HG02763 (cell line): Measurements from ENCODE around the gene RBBP8.
"Not testable (repeated sequence)": the region's sequence is repeated elsewhere in the genome, so short reads cannot be mapped to it uniquely, and the experiment has no call there.

Experiments used
- ATAC-seq: cut with Tn5 transposase; IDR thresholded peaks from one replicate; pipeline ENCODE4 v1.9.1; 2021; ENCODE audit warnings: mild to moderate bottlenecking, moderate library complexity; ENCODE audit not compliant: unreplicated experiment

Gene RBBP8

GRCh38 chr18:22939649-22940048 lies 6.5 kb downstream of the RBBP8 start:
- ATAC-seq: no peak

GRCh38 chr18:22943847-22944246 lies 10.7 kb downstream of the RBBP8 start:
- ATAC-seq: no peak

GRCh38 chr18:22946217-22946616 lies 13.1 kb downstream of the RBBP8 start:
- no peak for ATAC-seq

DNA sequence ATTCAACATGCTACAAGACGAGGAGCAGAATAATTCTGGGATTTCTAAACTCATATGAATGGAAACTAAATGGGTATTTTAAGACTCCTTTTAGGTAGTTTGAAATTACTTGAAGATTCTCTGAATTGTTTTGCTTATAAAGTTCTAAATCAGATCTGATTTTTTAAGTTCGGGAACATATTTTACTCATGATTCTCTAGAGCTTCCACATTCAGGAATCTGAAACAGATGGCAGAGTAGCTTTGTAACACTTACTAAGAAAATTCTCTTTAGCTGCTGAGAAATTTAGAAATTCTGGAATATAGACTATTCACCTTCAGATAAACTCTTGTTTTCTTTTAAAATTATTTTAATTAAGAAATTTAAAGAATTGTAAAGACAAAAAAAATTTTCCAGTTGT lies 13.7 kb downstream of the RBBP8 start:
- no peak for ATAC-seq

GRCh38 chr18:22951823-22952222 lies 18.7 kb downstream of the RBBP8 start:
- no peak for ATAC-seq

DNA sequence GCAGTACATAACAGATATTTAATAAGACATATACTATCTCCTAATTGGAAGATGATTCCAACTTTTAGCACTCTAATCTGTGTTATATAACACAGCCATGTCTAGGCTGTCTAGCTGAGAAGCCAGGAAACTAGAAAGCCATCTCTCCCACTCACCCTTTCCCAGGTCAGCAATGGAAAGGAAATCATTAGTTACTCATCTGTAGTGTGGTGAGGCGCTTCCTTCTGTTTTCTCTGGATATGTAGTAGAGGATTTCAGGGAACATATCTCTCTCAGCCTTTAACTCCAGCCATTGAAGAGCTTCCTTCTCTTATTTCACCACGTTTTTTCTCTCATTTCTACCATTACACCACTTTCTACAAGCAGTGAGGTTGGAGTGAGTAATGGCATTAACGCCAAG lies 19.4 kb downstream of the RBBP8 start:
- ATAC-seq: no peak

DNA sequence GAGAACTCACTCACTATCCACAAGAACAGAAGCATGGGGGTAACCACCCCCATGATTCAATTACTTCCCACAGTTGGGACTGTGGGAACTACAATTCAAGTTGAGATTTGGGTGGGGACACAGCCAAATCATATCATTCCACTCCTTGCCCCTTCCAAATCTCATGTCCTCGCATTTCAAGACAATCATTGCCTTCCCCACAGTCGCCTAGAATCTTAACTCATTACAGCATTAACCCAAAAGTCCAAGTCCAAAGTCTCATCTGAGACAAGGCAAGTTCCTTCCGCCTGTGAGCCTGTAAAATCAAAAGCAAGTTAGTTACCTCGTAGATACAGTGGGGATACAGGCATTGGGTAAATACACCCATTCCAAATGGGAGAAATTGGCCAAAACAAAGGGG lies 20.9 kb downstream of the RBBP8 start:
- not testable (repeated sequence) for ATAC-seq

DNA sequence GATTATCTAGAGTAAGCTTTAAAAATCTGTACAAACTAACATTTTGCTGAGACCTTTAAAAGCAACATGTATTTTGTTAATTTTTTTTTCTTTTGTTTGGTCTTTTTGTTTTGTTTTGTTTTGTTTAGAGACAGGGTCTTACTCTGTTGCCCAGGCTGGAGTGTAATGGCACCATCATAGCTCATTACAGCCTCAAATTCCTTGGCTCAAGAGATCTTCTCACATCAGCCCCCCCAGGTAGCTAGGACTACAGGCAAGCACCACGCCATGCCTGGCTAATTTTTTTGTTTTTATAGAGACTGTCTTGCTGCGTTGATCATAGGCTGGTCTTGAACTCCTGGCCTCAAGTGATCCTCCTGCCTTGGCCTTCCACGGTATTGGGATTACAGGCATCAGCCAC lies 23.1 kb downstream of the RBBP8 start:
- no peak for ATAC-seq

- ATAC-seq: no peak
Measured at GRCh38 chr18:22961156-22961555, 28.0 kb downstream of the RBBP8 start.

DNA sequence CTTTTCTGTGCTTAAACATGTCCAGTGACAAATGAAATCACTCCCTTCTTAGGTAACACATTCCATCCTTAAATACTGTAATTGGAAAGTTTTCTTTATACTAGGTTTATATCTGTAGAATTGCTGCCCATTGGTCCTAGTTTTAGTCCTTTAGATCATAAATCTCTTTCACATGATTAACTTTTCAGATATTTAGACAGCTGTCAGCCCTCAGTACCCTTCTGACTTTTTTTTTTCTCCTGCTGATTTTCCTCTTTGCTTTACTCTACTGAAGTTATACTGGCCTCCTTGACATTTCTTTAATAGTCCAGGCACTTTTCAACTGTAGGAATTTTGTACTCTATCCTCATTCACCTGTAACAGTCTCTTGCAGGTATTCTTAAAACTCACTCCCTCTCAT lies 28.9 kb downstream of the RBBP8 start:
- no peak for ATAC-seq

DNA sequence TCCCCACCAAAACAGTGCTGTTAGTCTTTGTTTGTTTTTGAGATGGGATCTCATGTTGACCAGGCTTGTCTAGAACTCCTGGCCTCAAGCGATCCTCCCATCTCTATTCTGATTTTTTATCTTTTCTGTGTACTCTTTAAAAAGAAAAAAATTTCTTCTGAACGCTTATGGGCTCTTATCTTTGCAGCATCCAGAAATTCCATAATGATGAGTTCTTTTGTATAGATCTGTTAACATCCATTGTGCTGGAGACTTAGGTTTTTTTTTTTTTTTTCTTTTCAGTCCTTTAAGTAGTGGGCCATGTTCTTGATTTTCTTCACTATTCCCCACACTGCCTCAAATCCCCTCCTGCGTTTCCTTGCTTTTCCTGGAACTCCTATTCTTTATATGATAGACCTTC lies 31.0 kb downstream of the RBBP8 start:
- no peak for ATAC-seq

- no peak for ATAC-seq
Measured at GRCh38 chr18:22964722-22965121, 31.6 kb downstream of the RBBP8 start.

DNA sequence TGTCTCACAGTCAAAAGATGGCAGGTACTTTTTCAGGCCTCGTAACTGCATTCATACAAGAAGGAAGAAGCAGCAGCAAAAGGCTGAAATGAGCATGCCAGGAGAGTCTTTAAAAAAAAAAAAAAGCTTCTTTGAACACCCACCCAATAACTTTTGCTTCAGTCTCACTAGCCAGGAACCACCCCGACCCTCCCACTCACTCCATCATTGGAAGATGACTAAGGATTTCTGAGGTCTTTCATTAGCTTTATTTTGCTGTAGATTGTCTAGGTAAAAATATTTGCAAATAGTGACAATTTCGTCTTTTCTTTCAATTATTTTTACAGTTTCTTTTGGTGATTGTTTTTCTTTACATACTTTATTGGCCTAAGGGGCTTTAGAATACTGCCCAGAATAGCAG lies 37.9 kb downstream of the RBBP8 start:
- no peak for ATAC-seq

GRCh38 chr18:22974001-22974400 lies 40.9 kb downstream of the RBBP8 start:
- no peak for ATAC-seq

- no peak for ATAC-seq
Measured at GRCh38 chr18:22974707-22975106, 41.6 kb downstream of the RBBP8 start.

- no peak for ATAC-seq
Measured at GRCh38 chr18:22975508-22975907, 42.4 kb downstream of the RBBP8 start.

- ATAC-seq: no peak
Measured at GRCh38 chr18:22977847-22978701, 44.9 kb downstream of the RBBP8 start.

- ATAC-seq: no peak
Measured at GRCh38 chr18:22980394-22980793, 47.3 kb downstream of the RBBP8 start.

DNA sequence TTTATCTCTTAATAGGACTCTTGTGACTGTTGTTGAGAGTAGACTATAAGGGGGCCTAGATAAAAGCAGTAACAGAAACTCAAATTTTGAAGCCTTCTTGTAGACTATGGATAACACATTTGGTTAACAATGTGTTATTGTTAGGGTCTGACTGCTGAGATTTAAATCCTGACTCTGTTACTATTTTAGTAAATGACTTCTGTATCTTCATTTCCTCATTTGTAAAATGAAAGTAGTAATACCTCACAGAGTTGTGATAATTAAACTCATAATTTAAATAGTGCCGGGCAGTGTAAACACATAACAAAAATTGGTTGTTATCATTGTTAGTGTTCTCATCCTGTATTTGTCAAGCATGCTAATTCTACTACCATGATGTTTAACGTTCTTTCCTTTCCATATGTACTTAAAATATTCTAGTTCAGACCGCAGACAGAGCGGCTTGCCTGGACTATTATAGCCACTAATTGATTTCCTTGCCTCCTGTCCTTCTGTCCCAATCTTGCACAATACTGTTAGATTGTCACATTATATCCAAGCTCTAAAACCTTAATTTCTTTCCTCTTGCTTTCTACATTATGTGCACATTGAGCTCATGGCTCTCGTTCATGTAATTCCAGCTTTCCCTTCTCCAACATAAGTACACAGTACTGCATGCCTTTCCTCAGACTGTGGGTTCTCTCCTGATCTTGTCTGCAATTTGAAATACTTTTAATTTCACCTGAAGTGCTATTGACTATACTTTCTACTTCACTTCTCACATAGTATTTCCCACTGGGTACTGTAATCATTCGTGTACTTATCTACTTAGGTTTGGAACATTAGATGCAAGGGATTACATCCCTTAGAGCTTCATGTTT lies 48.4 kb downstream of the RBBP8 start:
- no peak for ATAC-seq

DNA sequence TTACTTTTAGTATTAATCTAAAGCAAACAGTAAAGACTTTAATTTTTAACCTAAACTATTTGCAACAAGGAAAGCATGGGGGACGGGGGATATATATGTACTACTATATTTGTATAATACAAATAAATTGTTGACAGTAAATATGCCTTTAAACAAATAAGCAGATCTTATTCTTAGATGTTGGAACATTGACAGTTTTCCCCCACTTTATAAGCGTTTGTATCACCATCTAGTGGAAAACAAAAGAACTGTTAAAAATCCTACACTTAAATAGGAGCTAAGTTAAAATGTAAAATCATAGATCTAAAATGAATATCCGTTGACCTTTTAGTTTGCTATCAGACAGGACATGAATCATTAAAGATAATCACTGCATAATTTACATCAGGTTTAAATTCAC lies 50.0 kb downstream of the RBBP8 start:
- no peak for ATAC-seq

DNA sequence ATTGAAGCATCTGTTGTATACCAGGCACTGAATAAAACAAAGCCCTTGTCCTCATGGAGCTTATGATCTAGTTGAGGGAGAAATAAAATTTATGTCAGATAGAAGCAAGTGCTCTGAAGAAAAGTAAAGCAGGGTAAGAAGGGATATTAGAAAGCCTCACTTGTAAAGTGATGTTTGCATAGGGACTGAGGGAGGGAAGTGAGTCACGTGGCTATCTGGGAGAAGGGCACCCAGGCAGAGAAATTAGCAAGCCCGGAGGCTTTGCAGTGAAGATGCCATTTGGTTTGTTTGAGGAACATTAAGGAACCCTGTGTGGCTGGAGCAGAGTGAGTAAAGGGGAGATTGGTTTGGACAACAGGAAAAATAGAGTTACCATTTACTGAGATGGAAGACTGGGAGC lies 52.1 kb downstream of the RBBP8 start:
- ATAC-seq: no peak

GRCh38 chr18:22987547-22988189 lies 54.5 kb downstream of the RBBP8 start:
- ATAC-seq: no peak
